Loucy (cell line): ENCODE data around the gene PTGES3L.

Experiments used
- H2AFZ ChIP-seq: fragments of 200-600 bp; sonication (generic); 2 replicates; pipeline ENCODE4 v1.6.0; 2016; ENCODE audit warnings: antibody characterized with exemption, mild to moderate bottlenecking, low read length, moderate library complexity
- H3F3A ChIP-seq: fragments of 200-600 bp; 2 replicates; pipeline ENCODE4 v1.6.0; 2016; ENCODE audit warnings: antibody characterized with exemption, low read depth, mild to moderate bottlenecking
- H3K27me3 ChIP-seq: fragments of 200-600 bp; sonication (generic); 2 replicates; pipeline ENCODE4 v1.6.1; 2014; ENCODE audit warnings: low read length, mild to moderate bottlenecking; ENCODE audit not compliant: insufficient read depth, poor library complexity, severe bottlenecking
- H3K36me3 ChIP-seq: fragments of 200-600 bp; sonication (generic); 2 replicates; pipeline ENCODE4 v1.6.1; 2016; ENCODE audit warnings: low read length; ENCODE audit not compliant: insufficient read depth
- H3K4me1 ChIP-seq: fragments of 200-600 bp; sonication (generic); 2 replicates; pipeline ENCODE4 v1.5.1; 2014; ENCODE audit warnings: low read length, mild to moderate bottlenecking; ENCODE audit not compliant: insufficient read depth, poor library complexity, severe bottlenecking
- H3K4me2 ChIP-seq: fragments of 200-600 bp; sonication (generic); 2 replicates; pipeline ENCODE4 v1.6.0; 2014; ENCODE audit warnings: antibody characterized with exemption, low read length, low read depth, mild to moderate bottlenecking; ENCODE audit not compliant: poor library complexity, severe bottlenecking
- H3K4me3 ChIP-seq: fragments of 200-600 bp; sonication (generic); 2 replicates; pipeline ENCODE4 v1.5.1; 2014; ENCODE audit warnings: low read length, mild to moderate bottlenecking, mixed read lengths; ENCODE audit not compliant: poor library complexity, severe bottlenecking
- H3K79me2 ChIP-seq: fragments of 200-600 bp; sonication (generic); 2 replicates; pipeline ENCODE4 v1.6.1; 2014; ENCODE audit warnings: low read length; ENCODE audit not compliant: insufficient read depth
- H3K9ac ChIP-seq: fragments of 200-600 bp; sonication (generic); 2 replicates; pipeline ENCODE4 v1.6.0; 2014; ENCODE audit warnings: mild to moderate bottlenecking, low read depth, low read length, moderate library complexity; ENCODE audit not compliant: poor library complexity, severe bottlenecking
- H3K9me2 ChIP-seq: fragments of 200-600 bp; sonication (generic); replicated peaks from 2 replicates; pipeline ENCODE4 v1.6.1; 2016; ENCODE audit warnings: low read depth, low read length, mixed read lengths
- H3K9me3 ChIP-seq: fragments of 200-600 bp; sonication (generic); 2 replicates; pipeline ENCODE4 v1.6.1; 2014; ENCODE audit warnings: mild to moderate bottlenecking, antibody characterized with exemption, low read length, low read depth; ENCODE audit not compliant: insufficient read depth
- H4K20me1 ChIP-seq: fragments of 200-600 bp; sonication (generic); 2 replicates; pipeline ENCODE4 v1.6.0; 2014; ENCODE audit warnings: antibody characterized with exemption, low read length, mild to moderate bottlenecking; ENCODE audit not compliant: insufficient read depth, poor library complexity, severe bottlenecking
- CTCF ChIP-seq: fragments of 200-600 bp; sonication (generic); conservative IDR thresholded peaks from 2 replicates; pipeline ENCODE4 v1.5.1; 2014; ENCODE audit warnings: mild to moderate bottlenecking, antibody characterized with exemption, low read length
- EZH2phosphoT487 ChIP-seq: fragments of 200-600 bp; IDR thresholded peaks from 2 replicates; pipeline ENCODE4 v1.6.1; 2018; ENCODE audit warnings: antibody characterized with exemption, mild to moderate bottlenecking, moderate library complexity, borderline replicate concordance

Gene PTGES3L

DNA sequence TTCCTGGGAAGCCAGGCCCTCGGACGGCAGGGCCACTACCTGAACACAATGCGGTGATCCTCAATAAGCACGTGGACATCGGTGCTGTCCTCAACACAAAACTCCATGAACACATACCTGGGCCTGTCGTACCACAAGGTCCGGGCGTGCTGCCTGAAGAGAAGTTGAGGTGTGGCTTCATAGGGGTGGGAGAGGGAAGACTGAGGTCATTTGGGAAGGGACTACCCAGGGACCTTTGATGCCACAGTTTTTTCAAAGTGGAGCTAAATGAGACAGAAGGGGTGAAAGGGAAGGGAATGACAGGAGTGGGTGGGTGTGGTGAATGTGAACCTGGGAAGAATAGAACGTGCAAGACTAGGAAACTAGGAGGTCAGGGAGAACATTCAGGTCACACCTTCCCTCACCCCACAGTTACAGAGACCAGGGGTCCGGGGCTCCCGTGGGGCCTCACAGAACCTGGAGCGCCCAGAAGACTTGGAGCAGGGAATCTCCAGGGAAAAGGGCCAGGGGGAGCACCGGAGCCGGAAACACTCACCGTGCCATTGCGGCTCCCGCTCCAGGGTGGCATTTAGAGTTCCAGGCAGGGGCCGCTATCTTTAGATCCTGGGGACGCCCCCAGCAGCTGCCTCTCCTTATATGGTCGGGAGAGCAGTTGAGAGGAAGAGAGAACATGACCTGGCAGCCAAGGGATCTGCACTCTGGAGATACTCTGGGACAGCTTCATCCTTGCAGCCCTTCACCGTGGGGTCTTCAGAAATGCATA, at the start of gene PTGES3L:
TSS of gene PTGES3L (minus strand) at position 570 of the 763 bp plus-strand sequence. CDS start at position 543, 27 bp downstream.
- Histone ChIP-seq H3K36me3 (no peaks in the 10 kb centered on the region), H3K79me2 (peaks cover 51% of the 10 kb centered on the region), H3F3A (no peaks in the 10 kb centered on the region), H2AFZ (peak within 1 kb of the TSS; percentile 57), H3K4me3 (peak within 1 kb of the TSS; percentile 84), H4K20me1 (peaks cover 21% of the 10 kb centered on the region), H3K27me3 (no peaks in the 10 kb centered on the region), H3K9me2 (no peaks in the 10 kb centered on the region), H3K9ac (peak within 1 kb of the TSS; percentile 92), H3K9me3 (no peaks in the 10 kb centered on the region), H3K4me2 (peak within 1 kb of the TSS; percentile 94), H3K4me1 (peaks cover 38% of the 10 kb centered on the region)
- TF ChIP-seq EZH2phosphoT487 (no peak), CTCF (no peak)

DNA sequence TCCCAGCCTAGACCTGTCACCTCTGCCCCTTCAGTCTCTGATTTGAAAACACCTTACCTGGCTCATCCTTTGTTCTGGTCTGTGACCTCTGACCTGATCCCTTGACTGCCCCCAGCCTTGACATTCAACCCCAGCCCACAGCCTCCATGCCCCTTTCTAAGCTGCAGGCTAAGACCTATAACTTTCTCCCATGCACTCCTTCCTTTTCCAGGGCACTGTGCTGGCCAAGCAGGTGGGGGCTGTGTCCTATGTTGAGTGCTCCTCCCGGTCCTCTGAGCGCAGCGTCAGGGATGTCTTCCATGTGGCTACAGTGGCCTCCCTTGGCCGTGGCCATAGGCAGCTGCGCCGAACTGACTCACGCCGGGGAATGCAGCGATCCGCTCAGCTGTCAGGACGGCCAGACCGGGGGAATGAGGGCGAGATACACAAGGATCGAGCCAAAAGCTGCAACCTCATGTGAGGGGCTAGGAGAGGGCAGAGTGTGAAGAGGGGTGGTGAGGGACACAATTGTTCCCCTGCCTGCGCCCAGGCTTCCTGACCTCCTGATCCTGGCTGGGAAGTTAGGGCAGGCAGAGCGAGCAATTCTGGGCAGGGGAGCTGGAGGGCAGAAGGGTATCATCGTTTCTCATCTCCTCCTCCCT, 48.5 kb upstream of the PTGES3L start:
- H3F3A ChIP-seq: peaks cover 7% of the 10 kb centered on the region; the same call in 1 of the 2 replicates
- H3K9me2 ChIP-seq: no peaks in the 10 kb centered on the region
- no peak overlapping the region for H3K4me2 ChIP-seq
- H3K9ac ChIP-seq: no peak overlapping the region
- no peaks in the 10 kb centered on the region for H4K20me1 ChIP-seq
- H3K4me1 ChIP-seq: peaks cover 17% of the 10 kb centered on the region
- H3K4me3 ChIP-seq: no peak overlapping the region
- no peaks in the 10 kb centered on the region for H3K9me3 ChIP-seq
- no peaks in the 10 kb centered on the region for H3K79me2 ChIP-seq
- no peak for TF ChIP-seq EZH2phosphoT487
- no peak for TF ChIP-seq CTCF
- H3K27me3 ChIP-seq: no peaks in the 10 kb centered on the region
- no peaks in the 10 kb centered on the region for H3K36me3 ChIP-seq
- H2AFZ ChIP-seq: no peak overlapping the region

GRCh38 chr17:43027091-43028032, 47.5 kb upstream of the PTGES3L start:
- H3K4me2 ChIP-seq: no peak overlapping the region
- H3K4me3 ChIP-seq: no peak overlapping the region
- H3K79me2 ChIP-seq: no peaks in the 10 kb centered on the region
- no peak overlapping the region for H3K9ac ChIP-seq
- TF ChIP-seq CTCF (no peak), EZH2phosphoT487 (no peak)
- H3K9me2 ChIP-seq: no peaks in the 10 kb centered on the region
- H3K36me3 ChIP-seq: no peaks in the 10 kb centered on the region
- H3F3A ChIP-seq: peaks cover 7% of the 10 kb centered on the region; the same call in 1 of the 2 replicates
- no peaks in the 10 kb centered on the region for H3K9me3 ChIP-seq
- no peak overlapping the region for H2AFZ ChIP-seq
- H4K20me1 ChIP-seq: no peaks in the 10 kb centered on the region
- H3K27me3 ChIP-seq: no peaks in the 10 kb centered on the region
- H3K4me1 ChIP-seq: peaks cover 17% of the 10 kb centered on the region
